SK-N-SH treated with all-trans-retinoic acid at 6 μM for 48 hours (cell line): ENCODE results near the gene RAB3IL1.

Experiments
- ATAC-seq: fragments of 200-7000 bp; cut with Tn5 transposase; 3 replicates; pipeline ENCODE4 v1.9.1; 2020; ENCODE audit warnings: mild to moderate bottlenecking, moderate library complexity
- ARNTL ChIP-seq: fragments of 450-650 bp; formaldehyde crosslinking; IDR thresholded peaks from 2 replicates; pipeline ENCODE4 v1.5.0; 2020; ENCODE audit warnings: low read depth, mild to moderate bottlenecking, moderate library complexity, borderline replicate concordance
- BACH2 ChIP-seq: fragments of 250-450 bp; sonication (Bioruptor Pico); IDR thresholded peaks from 2 replicates; pipeline ENCODE4 v1.9.0; 2021; ENCODE audit warnings: mild to moderate bottlenecking, borderline replicate concordance
- CSDC2 ChIP-seq: fragments of 250-450 bp; sonication (Bioruptor Pico); IDR thresholded peaks from 2 replicates; pipeline ENCODE4 v1.5.0; 2020; ENCODE audit warnings: mild to moderate bottlenecking, moderate library complexity
- ESRRG ChIP-seq: fragments of 250-450 bp; sonication (Bioruptor Pico); IDR thresholded peaks from 2 replicates; pipeline ENCODE4 v1.6.1; 2021; ENCODE audit warnings: mild to moderate bottlenecking
- GLIS3 ChIP-seq: fragments of 250-450 bp; sonication (Bioruptor Pico); IDR thresholded peaks from 2 replicates; pipeline ENCODE4 v1.5.0; 2020; ENCODE audit warnings: mild to moderate bottlenecking, moderate library complexity
- ISL1 ChIP-seq: fragments of 250-450 bp; sonication (Bioruptor Pico); IDR thresholded peaks from 2 replicates; pipeline ENCODE4 v2.1.2; 2022; ENCODE audit warnings: mild to moderate bottlenecking, moderate library complexity
- PPARA ChIP-seq: fragments of 250-450 bp; sonication (Bioruptor Pico); IDR thresholded peaks from 2 replicates; pipeline ENCODE4 v1.5.0; 2020; ENCODE audit warnings: mild to moderate bottlenecking, borderline replicate concordance
- RARB ChIP-seq: fragments of 250-450 bp; sonication (Bioruptor Pico); IDR thresholded peaks from 2 replicates; pipeline ENCODE4 v1.8.0; 2021; ENCODE audit warnings: mild to moderate bottlenecking, moderate library complexity
- SNAI2 ChIP-seq: fragments of 250-450 bp; sonication (Bioruptor Pico); IDR thresholded peaks from 2 replicates; pipeline ENCODE4 v1.5.0; 2020; ENCODE audit warnings: mild to moderate bottlenecking, moderate library complexity
- TCF4 ChIP-seq: fragments of 250-450 bp; sonication (Bioruptor Pico); IDR thresholded peaks from 2 replicates; pipeline ENCODE4 v1.8.0; 2021; ENCODE audit warnings: mild to moderate bottlenecking, moderate library complexity, borderline replicate concordance
- TOX ChIP-seq: fragments of 250-450 bp; sonication (Bioruptor Pico); IDR thresholded peaks from 2 replicates; pipeline ENCODE4 v1.8.0; 2021; ENCODE audit warnings: mild to moderate bottlenecking, moderate library complexity, borderline replicate concordance
- ZC3H10 ChIP-seq: fragments of 250-450 bp; sonication (Bioruptor Pico); IDR thresholded peaks from 2 replicates; pipeline ENCODE4 v1.5.1; 2021; ENCODE audit warnings: mild to moderate bottlenecking, moderate library complexity
- ZFP30 ChIP-seq: fragments of 450-650 bp; formaldehyde crosslinking; IDR thresholded peaks from 2 replicates; pipeline ENCODE4 v1.5.0; 2022; ENCODE audit warnings: mild to moderate bottlenecking, moderate library complexity
- ZNF565 ChIP-seq: fragments of 450-650 bp; formaldehyde crosslinking; conservative IDR thresholded peaks from 2 replicates; pipeline ENCODE4 v1.5.0; 2020; ENCODE audit warnings: low read depth, mild to moderate bottlenecking, moderate library complexity
- ZNF70 ChIP-seq: fragments of 450-650 bp; formaldehyde crosslinking; IDR thresholded peaks from 2 replicates; pipeline ENCODE4 v1.5.0; 2020; ENCODE audit warnings: mild to moderate bottlenecking, moderate library complexity
- ZNF8 ChIP-seq: fragments of 450-650 bp; formaldehyde crosslinking; IDR thresholded peaks from 2 replicates; pipeline ENCODE4 v1.5.0; 2020; ENCODE audit warnings: mild to moderate bottlenecking, moderate library complexity
- TF ChIP-seq, protein P1 (sequence below): fragments of 250-450 bp; sonication (Bioruptor Pico); IDR thresholded peaks from 2 replicates; pipeline ENCODE4 v1.5.1; 2021; ENCODE audit warnings: mild to moderate bottlenecking, moderate library complexity
- TF ChIP-seq, protein P2 (sequence below): fragments of 250-450 bp; sonication (Bioruptor Pico); IDR thresholded peaks from 2 replicates; pipeline ENCODE4 v1.5.1; 2020; ENCODE audit warnings: low read depth, mild to moderate bottlenecking, moderate library complexity
- TF ChIP-seq, protein P3 (sequence below): fragments of 250-450 bp; sonication (Bioruptor Pico); IDR thresholded peaks from 2 replicates; pipeline ENCODE4 v1.5.0; 2020; ENCODE audit warnings: mild to moderate bottlenecking, moderate library complexity

Gene RAB3IL1

DNA sequence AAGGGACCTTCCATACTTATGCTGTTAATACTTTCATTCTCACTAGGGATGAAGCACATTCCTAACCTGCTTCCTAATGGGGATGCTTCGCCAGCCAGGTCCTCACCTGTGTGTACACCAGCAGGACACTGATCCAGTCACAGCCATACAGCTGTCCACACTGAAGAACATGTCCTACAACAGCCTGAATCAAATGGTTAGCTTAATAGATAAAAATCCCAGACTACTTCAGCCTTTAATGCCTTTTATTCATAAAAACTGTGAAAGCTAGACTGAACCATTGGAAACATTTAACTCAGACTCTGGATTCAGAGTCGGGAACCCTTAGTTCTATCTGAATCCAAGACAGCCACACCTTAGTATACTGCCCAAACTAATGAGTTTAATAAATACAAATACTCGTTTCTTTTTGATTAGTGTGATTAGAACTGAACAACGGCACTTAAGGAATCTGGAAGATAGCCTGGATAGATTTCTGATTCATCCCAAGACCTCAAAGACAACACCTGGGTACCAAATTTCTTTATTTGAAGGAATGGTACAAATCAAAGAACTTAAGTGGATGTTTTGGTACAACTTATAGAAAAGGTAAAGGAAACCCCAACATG, 46.8 kb upstream of the RAB3IL1 start:
- no peak for TF ChIP-seq TOX (CRISPR knock-in tag)
- TF ChIP-seq, protein P1, sequence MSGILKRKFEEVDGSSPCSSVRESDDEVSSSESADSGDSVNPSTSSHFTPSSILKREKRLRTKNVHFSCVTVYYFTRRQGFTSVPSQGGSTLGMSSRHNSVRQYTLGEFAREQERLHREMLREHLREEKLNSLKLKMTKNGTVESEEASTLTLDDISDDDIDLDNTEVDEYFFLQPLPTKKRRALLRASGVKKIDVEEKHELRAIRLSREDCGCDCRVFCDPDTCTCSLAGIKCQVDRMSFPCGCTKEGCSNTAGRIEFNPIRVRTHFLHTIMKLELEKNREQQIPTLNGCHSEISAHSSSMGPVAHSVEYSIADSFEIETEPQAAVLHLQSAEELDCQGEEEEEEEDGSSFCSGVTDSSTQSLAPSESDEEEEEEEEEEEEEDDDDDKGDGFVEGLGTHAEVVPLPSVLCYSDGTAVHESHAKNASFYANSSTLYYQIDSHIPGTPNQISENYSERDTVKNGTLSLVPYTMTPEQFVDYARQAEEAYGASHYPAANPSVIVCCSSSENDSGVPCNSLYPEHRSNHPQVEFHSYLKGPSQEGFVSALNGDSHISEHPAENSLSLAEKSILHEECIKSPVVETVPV (CRISPR knock-in tag): 0 out of 2 replicates have a peak, but pooled peaks have one; percentile 53
- no peak for TF ChIP-seq CSDC2
- no peak for TF ChIP-seq SNAI2 (CRISPR knock-in tag)
- no peak for TF ChIP-seq RARB (CRISPR knock-in tag)
- TF ChIP-seq ZNF70 (CRISPR knock-in tag): no peak
- 0 out of 2 replicates have a peak, but pooled peaks have one; percentile 15 for TF ChIP-seq ZFP30 (CRISPR knock-in tag)
- TF ChIP-seq ESRRG (CRISPR knock-in tag): no peak
- TF ChIP-seq, protein P2, sequence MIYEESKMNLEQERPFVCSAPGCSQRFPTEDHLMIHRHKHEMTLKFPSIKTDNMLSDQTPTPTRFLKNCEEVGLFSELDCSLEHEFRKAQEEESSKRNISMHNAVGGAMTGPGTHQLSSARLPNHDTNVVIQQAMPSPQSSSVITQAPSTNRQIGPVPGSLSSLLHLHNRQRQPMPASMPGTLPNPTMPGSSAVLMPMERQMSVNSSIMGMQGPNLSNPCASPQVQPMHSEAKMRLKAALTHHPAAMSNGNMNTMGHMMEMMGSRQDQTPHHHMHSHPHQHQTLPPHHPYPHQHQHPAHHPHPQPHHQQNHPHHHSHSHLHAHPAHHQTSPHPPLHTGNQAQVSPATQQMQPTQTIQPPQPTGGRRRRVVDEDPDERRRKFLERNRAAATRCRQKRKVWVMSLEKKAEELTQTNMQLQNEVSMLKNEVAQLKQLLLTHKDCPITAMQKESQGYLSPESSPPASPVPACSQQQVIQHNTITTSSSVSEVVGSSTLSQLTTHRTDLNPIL (CRISPR knock-in tag): peak; percentile 55; the same call in 1 of the 2 replicates
- TF ChIP-seq ARNTL (CRISPR knock-in tag): no peak
- no peak for TF ChIP-seq ZNF565 (CRISPR knock-in tag)
- peak; percentile 13; the same call in 1 of the 2 replicates for TF ChIP-seq ZC3H10 (CRISPR knock-in tag)
- TF ChIP-seq, protein P3, sequence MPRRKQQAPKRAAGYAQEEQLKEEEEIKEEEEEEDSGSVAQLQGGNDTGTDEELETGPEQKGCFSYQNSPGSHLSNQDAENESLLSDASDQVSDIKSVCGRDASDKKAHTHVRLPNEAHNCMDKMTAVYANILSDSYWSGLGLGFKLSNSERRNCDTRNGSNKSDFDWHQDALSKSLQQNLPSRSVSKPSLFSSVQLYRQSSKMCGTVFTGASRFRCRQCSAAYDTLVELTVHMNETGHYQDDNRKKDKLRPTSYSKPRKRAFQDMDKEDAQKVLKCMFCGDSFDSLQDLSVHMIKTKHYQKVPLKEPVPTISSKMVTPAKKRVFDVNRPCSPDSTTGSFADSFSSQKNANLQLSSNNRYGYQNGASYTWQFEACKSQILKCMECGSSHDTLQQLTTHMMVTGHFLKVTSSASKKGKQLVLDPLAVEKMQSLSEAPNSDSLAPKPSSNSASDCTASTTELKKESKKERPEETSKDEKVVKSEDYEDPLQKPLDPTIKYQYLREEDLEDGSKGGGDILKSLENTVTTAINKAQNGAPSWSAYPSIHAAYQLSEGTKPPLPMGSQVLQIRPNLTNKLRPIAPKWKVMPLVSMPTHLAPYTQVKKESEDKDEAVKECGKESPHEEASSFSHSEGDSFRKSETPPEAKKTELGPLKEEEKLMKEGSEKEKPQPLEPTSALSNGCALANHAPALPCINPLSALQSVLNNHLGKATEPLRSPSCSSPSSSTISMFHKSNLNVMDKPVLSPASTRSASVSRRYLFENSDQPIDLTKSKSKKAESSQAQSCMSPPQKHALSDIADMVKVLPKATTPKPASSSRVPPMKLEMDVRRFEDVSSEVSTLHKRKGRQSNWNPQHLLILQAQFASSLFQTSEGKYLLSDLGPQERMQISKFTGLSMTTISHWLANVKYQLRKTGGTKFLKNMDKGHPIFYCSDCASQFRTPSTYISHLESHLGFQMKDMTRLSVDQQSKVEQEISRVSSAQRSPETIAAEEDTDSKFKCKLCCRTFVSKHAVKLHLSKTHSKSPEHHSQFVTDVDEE (CRISPR knock-in tag): no peak
- no peak for TF ChIP-seq BACH2 (CRISPR knock-in tag)
- TF ChIP-seq GLIS3 (CRISPR knock-in tag): no peak
- no peak for TF ChIP-seq TCF4 (CRISPR knock-in tag)
- no peak for TF ChIP-seq PPARA (CRISPR knock-in tag)
- no peak for TF ChIP-seq ISL1 (CRISPR knock-in tag)
- no peak for ATAC-seq

DNA sequence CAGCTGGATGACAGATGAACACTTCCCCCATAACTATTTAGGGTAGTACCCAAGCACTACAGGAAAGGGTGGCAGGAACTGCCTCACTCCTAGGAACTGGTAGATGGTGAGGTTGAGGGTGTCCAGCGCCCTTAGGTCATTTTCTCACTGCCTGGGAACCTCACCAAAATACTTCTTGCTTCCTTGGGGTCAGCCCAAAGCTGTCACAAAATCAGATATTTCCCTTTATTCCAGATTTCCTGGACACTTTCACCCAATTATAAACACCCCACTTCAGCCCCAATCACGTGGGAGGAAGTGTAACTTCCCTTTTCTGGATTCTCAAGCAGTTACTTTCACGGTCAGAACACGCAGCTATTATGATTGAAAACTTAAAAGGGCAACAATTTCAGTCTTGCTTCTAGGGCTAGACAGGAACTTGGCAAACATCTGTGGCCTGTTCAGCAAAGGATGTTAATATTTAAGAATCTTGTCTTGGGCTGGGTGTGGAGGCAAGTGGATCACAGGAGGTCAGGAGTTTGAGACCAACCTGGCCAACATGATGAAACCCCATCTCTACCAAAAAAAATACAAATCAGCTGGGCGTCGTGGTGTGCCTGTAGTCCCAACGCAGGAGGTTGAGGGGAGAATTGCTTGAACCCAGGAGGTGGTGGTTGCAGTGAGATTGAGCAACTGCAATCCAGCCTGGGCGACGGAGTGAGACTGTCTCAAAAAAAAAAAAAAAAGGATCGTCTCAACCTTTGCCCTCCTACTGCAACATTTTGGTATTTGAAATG, 46.1 kb upstream of the RAB3IL1 start:
- no peak for TF ChIP-seq TOX (CRISPR knock-in tag)
- TF ChIP-seq, protein P1 (CRISPR knock-in tag): 0 out of 2 replicates have a peak, but pooled peaks have one; percentile 17
- no peak for ATAC-seq

DNA sequence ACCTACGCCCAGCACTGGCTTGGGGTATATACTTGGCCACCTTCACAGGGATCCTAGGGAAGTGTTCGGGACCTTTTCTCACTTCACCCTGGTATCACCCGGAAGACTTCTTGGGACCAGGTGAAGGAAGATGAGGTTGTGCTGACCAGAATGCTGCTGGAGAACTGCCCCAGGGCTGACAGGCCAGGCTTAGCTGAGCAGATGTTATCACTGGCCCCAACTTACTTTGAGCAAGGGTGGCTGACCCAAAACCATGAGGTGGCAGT, 45.6 kb upstream of the RAB3IL1 start:
- ATAC-seq: no peak
- TF ChIP-seq ZNF8 (CRISPR knock-in tag): no peak
- TF ChIP-seq, protein P2 (CRISPR knock-in tag): no peak; the same call in 1 of the 2 replicates
- no peak; the same call in 1 of the 2 replicates for TF ChIP-seq GLIS3 (CRISPR knock-in tag)
- TF ChIP-seq ARNTL (CRISPR knock-in tag): no peak; the same call in 1 of the 2 replicates
- no peak for TF ChIP-seq ZNF565 (CRISPR knock-in tag)
- no peak for TF ChIP-seq RARB (CRISPR knock-in tag)
- TF ChIP-seq, protein P1 (CRISPR knock-in tag): no peak
- no peak for TF ChIP-seq ZNF70 (CRISPR knock-in tag)
- no peak for TF ChIP-seq TCF4 (CRISPR knock-in tag)
- no peak for TF ChIP-seq ZC3H10 (CRISPR knock-in tag)
- no peak for TF ChIP-seq SNAI2 (CRISPR knock-in tag)
- no peak for TF ChIP-seq BACH2 (CRISPR knock-in tag)
- TF ChIP-seq ZFP30 (CRISPR knock-in tag): no peak
- no peak for TF ChIP-seq TOX (CRISPR knock-in tag)
- TF ChIP-seq, protein P3 (CRISPR knock-in tag): no peak
